GM20431 (cell line): ENCODE measurements around the gene SIRT6.
"Not testable (repeated sequence)": the region's sequence is repeated elsewhere in the genome, so short reads cannot be mapped to it uniquely, and the experiment has no call there.

Experiments used
- in situ Hi-C: fragments of 300-500 bp; cut with MseI, MboI; formaldehyde crosslinking; loops from one replicate; pipeline ENCODE4 v1.15.0; 2020; ENCODE audit warnings: low sequenced_read_pairs; ENCODE audit not compliant: unreplicated experiment

The SIRT6 gene

GRCh38 chr19:4177146-4177545 lies 5.2 kb downstream of the SIRT6 start:
- in situ Hi-C loops: no loop called here

GRCh38 chr19:4175669-4175931 lies 6.8 kb downstream of the SIRT6 start:
- in situ Hi-C loops: no loop called here

GRCh38 chr19:4174895-4175668 lies 7.3 kb downstream of the SIRT6 start:
- in situ Hi-C loops: no loop called here

- in situ Hi-C loops: no loop called here
Measured at GRCh38 chr19:4174213-4174894, 8.0 kb downstream of the SIRT6 start.

GRCh38 chr19:4173479-4174212 lies 8.7 kb downstream of the SIRT6 start:
- in situ Hi-C loops: no loop called here

GRCh38 chr19:4172861-4173473 lies 9.4 kb downstream of the SIRT6 start:
- in situ Hi-C loops: no loop called here

- in situ Hi-C loops: no loop called here
Measured at GRCh38 chr19:4171676-4172075, 10.7 kb downstream of the SIRT6 start.

GRCh38 chr19:4164262-4164661 lies 18.1 kb downstream of the SIRT6 start:
- in situ Hi-C loops: no loop called here

- in situ Hi-C loops: no loop called here
Measured at GRCh38 chr19:4161415-4162077, 20.8 kb downstream of the SIRT6 start.

- in situ Hi-C loops: not testable (repeated sequence)
Measured at GRCh38 chr19:4157971-4158370, 24.4 kb downstream of the SIRT6 start.

GRCh38 chr19:4157164-4157563 lies 25.2 kb downstream of the SIRT6 start:
- in situ Hi-C loops: no loop called here

- in situ Hi-C loops: no loop called here
Measured at GRCh38 chr19:4154571-4155312, 27.6 kb downstream of the SIRT6 start.

GRCh38 chr19:4152241-4152998 lies 29.9 kb downstream of the SIRT6 start:
- in situ Hi-C loops: no loop called here

GRCh38 chr19:4151623-4152022 lies 30.7 kb downstream of the SIRT6 start:
- in situ Hi-C loops: no loop called here

GRCh38 chr19:4149518-4150288 lies 32.7 kb downstream of the SIRT6 start:
- in situ Hi-C loops: no loop called here

GRCh38 chr19:4144666-4145249 lies 37.6 kb downstream of the SIRT6 start:
- in situ Hi-C loops: no loop called here

- in situ Hi-C loops: not testable (repeated sequence)
Measured at GRCh38 chr19:4142916-4143315, 39.4 kb downstream of the SIRT6 start.

- in situ Hi-C loops: no loop called here
Measured at GRCh38 chr19:4140237-4140711, 42.1 kb downstream of the SIRT6 start.
